ENCODE results near the gene STXBP1. TPM values are rescaled to one million over a fixed set of nuclear protein-coding genes. Genes with fewer than 3 reads are reported as not detected.
A peak's percentile ranks its signal among the peaks of the same experiment; 100 is the strongest.

STXBP1 gene
- total and polyA plus RNA-seq, 2 of the 8 experiments (the other 6 are each of a cell fraction or from before 2014, with no cell fraction given) = 11.5 to 60.9 TPM

DNA sequence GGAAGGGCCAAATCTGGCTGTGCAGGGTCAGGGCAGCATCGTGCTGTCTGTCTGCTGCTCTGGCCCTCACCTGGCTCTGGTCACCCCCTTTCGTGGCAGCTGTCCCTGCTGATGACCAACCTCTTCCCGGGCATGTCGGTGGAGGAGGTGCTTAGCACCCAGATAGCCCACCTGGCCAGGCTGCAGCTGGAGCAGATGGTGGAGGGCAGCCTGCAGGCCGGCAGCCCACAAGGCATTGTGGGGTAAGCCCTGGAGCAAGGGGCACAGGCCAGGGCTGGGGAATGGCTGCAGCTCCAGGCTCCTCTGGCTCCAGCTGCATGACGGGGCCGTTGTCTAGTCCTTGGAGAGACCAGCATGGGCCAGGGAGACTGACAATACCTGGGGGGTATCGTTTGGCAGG lies 114.8 kb downstream of the STXBP1 start:
- Histone ChIP-seq H4K91ac (replicated peaks; ENCODE audit: insufficient read length, low read length) (no peak overlapping the region), H2AK5ac (ENCODE audit: low read depth, low read length) (no peak overlapping the region), H4K20me1 (replicated peaks in 1 of 2; ENCODE audit: control insufficient read depth in 1 of 2, insufficient read depth in 2 of 2, low read length in 2 of 2) (no peaks in the 10 kb centered on the region), H3K4me1 (replicated peaks in 1 of 4; ENCODE audit: control insufficient read depth in 3 of 4, insufficient read depth in 4 of 4, low read length in 3 of 4) (peaks cover 0 to 13% (median 7%) of the 10 kb centered on the region in 4 experiments; a peak in 5 of 7 replicates), H2AFZ (ENCODE audit: low read length) (no peak overlapping the region), H4K8ac (ENCODE audit: extremely low read depth, insufficient read depth, low read length) (peak overlapping the region; percentile 57), H3K79me1 (ENCODE audit: low read depth, low read length) (no peaks in the 10 kb centered on the region), H3K27me3 (replicated peaks in 1 of 4; ENCODE audit: control insufficient read depth in 3 of 4, extremely low read depth in 1 of 4, insufficient read depth in 3 of 4, low read length in 3 of 4) (no peaks in the 10 kb centered on the region), H4K5ac (ENCODE audit: insufficient read length, low read depth, low read length) (no peak overlapping the region), H2BK120ac (replicated peaks; ENCODE audit: low read depth, low read length) (no peak overlapping the region), H3K23ac (ENCODE audit: insufficient read length) (no peak overlapping the region), H3K9me3 (ENCODE audit: insufficient read depth in 2 of 2, low read depth in 1 of 2, low read length in 1 of 2) (no peaks in the 10 kb centered on the region), H3K18ac (ENCODE audit: extremely low read depth, low read length) (no peak overlapping the region), H3K23me2 (ENCODE audit: low read depth, low read length) (no peaks in the 10 kb centered on the region), H3K9ac (replicated peaks in 1 of 4; ENCODE audit: extremely low read depth in 1 of 4, low read depth in 3 of 4, low read length in 3 of 4) (no peak overlapping the region), H3K27ac (ENCODE audit: low read depth, low read length) (no peak overlapping the region), H3K56ac (replicated peaks; ENCODE audit: insufficient read length, low read depth, low read length) (no peak overlapping the region), H2BK15ac (ENCODE audit: low read length) (no peak overlapping the region), H3K79me2 (ENCODE audit: control insufficient read depth in 1 of 2, insufficient read depth in 2 of 2, low read length in 2 of 2) (no peaks in the 10 kb centered on the region), H3K4ac (replicated peaks; ENCODE audit: insufficient read length, low read depth, low read length) (no peak overlapping the region), H2BK5ac (ENCODE audit: low read depth, low read length) (no peak overlapping the region), H2BK20ac (ENCODE audit: low read length) (no peak overlapping the region), H3K4me2 (ENCODE audit: insufficient read depth in 1 of 2, low read depth in 2 of 2, low read length in 2 of 2) (no peak overlapping the region), H3K14ac (ENCODE audit: insufficient read length) (no peak overlapping the region), H2BK12ac (ENCODE audit: low read depth, low read length) (no peak overlapping the region), H3K36me3 (ENCODE audit: control insufficient read depth in 2 of 4, insufficient read depth in 4 of 4, low read length in 3 of 4) (no peaks in the 10 kb centered on the region), H3K4me3 (ENCODE audit: extremely low read depth in 1 of 4, insufficient read depth in 2 of 4, low read depth in 3 of 4, low read length in 4 of 4) (no peak overlapping the region)
- POLR2A ChIA-PET (ENCODE audit: partially characterized antibody) = interaction anchor here (0.7 kb wide), 1 partner anchor 15 kb away, joined by 3 read pairs; no protein-coding TSS in a partner anchor
- CTCF ChIA-PET (ENCODE audit: partially characterized antibody) = interaction anchor here (0.6 to 1.6 kb wide), 4 partner anchors 39 to 198 kb away, joined by 3 read pairs; no protein-coding TSS in a partner anchor
- 77% methylated on average over 8 of the region's 8 CpGs; no CpG with 5 or more reads in 1 of the 2 experiments for WGBS, 2 experiments (ENCODE audit: extremely low coverage in 1 of 2, insufficient coverage in 1 of 2, insufficient read length in 1 of 2, insufficient replicate concordance in 2 of 2, low coverage in 1 of 2, low lambda C conversion rate in 2 of 2, missing lambda C conversion rate in 1 of 2)
- FAIRE-seq = no peak
- DNase-seq (ENCODE audit: low read depth in 1 of 2, low spot score in 2 of 2) = no peak
- TF ChIP-seq EP300 (IDR thresholded peaks at IDR 0.05; ENCODE audit: borderline replicate concordance in 1 of 2, low read depth in 2 of 2, low read length in 2 of 2) (no peak), FOSL1 (IDR thresholded peaks at IDR 0.05; ENCODE audit: insufficient read depth, low read depth, low read length) (no peak), KDM4A (IDR thresholded peaks at IDR 0.05; ENCODE audit: low read depth, low read length, severe bottlenecking) (no peak), ZNF274 (IDR thresholded peaks at IDR 0.05; ENCODE audit: borderline replicate concordance, extremely low read depth, low read length) (no peak), JUN (IDR thresholded peaks at IDR 0.05; ENCODE audit: low read depth, low read length) (no peak), EGR1 (IDR thresholded peaks at IDR 0.05; ENCODE audit: borderline replicate concordance, low read depth, low read length) (no peak), KDM5A (IDR thresholded peaks at IDR 0.05; ENCODE audit: low read length) (no peak), TEAD4 (IDR thresholded peaks at IDR 0.05; ENCODE audit: low read depth, low read length) (no peak), SAP30 (IDR thresholded peaks at IDR 0.05; ENCODE audit: insufficient read depth, insufficient replicate concordance, low read length) (no peak), SP4 (IDR thresholded peaks at IDR 0.05; ENCODE audit: low read length) (no peak), RXRA (IDR thresholded peaks at IDR 0.05; ENCODE audit: insufficient read depth, low read depth, low read length) (no peak), SUZ12 (IDR thresholded peaks at IDR 0.05; ENCODE audit: low read length) (no peak), SP2 (IDR thresholded peaks at IDR 0.05; ENCODE audit: low read length) (no peak), E2F6 (IDR thresholded peaks at IDR 0.05) (no peak)
